ENCODE data around the gene LHX2. TPM values are rescaled to one million over a fixed set of nuclear protein-coding genes. Genes with fewer than 3 reads are reported as not detected.

LHX2 gene
- total RNA-seq, 1 donor from 2014 or later = not detected

DNA sequence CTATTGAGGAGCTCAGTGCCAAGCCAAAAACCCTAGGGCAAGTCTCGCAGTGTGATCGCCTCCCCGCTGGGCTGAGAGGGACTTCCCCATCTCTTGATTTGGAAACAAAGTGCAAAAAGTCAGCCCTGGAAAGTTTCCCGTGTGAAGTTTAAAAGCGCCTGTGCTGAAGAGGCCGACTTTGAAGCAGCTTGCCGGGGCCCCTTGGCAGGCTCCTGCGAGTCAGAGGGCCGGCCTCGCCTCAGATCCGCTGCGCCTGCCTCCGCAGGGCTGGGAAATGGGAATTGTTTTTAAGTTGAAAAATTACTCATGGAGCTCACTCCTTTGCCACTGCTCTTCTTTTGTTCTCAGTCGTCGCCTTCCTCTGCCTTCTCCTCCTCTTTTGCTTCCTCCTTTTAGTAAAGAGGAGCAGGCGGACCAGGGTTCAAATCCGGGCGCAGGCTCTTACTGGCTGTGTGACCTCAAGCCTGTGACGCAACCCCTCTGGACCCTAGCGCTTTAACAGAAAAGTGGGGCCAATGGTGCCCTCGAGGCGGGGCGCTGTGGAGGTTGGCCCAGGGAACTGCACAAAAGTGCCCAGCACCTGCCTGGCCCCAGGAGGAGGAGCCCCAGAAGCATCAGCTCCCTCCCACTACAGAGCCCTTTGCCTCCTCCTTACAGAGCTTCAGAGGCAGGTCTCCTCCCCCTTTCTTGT lies 14.7 kb upstream of the LHX2 start:
- peaks cover 27% of the 10 kb centered on the region for H3K4me1 Mint-ChIP-seq (ENCODE audit: unreplicated experiment)
- no peak for DNase-seq (ENCODE audit: extremely low spot score, unreplicated experiment)
- TF ChIP-seq, protein P1, sequence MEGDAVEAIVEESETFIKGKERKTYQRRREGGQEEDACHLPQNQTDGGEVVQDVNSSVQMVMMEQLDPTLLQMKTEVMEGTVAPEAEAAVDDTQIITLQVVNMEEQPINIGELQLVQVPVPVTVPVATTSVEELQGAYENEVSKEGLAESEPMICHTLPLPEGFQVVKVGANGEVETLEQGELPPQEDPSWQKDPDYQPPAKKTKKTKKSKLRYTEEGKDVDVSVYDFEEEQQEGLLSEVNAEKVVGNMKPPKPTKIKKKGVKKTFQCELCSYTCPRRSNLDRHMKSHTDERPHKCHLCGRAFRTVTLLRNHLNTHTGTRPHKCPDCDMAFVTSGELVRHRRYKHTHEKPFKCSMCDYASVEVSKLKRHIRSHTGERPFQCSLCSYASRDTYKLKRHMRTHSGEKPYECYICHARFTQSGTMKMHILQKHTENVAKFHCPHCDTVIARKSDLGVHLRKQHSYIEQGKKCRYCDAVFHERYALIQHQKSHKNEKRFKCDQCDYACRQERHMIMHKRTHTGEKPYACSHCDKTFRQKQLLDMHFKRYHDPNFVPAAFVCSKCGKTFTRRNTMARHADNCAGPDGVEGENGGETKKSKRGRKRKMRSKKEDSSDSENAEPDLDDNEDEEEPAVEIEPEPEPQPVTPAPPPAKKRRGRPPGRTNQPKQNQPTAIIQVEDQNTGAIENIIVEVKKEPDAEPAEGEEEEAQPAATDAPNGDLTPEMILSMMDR (IDR thresholded peaks at IDR 0.05) = no peak
- no peak overlapping the region for H3K27ac Mint-ChIP-seq (ENCODE audit: unreplicated experiment)
- no peaks in the 10 kb centered on the region for H3K9me3 Mint-ChIP-seq (ENCODE audit: unreplicated experiment)
- no peak overlapping the region for H3K4me3 Mint-ChIP-seq (ENCODE audit: unreplicated experiment)
- peaks cover 75% of the 10 kb centered on the region for H3K27me3 Mint-ChIP-seq (ENCODE audit: unreplicated experiment)
- H3K36me3 Mint-ChIP-seq (ENCODE audit: unreplicated experiment) = peaks cover 2% of the 10 kb centered on the region

DNA sequence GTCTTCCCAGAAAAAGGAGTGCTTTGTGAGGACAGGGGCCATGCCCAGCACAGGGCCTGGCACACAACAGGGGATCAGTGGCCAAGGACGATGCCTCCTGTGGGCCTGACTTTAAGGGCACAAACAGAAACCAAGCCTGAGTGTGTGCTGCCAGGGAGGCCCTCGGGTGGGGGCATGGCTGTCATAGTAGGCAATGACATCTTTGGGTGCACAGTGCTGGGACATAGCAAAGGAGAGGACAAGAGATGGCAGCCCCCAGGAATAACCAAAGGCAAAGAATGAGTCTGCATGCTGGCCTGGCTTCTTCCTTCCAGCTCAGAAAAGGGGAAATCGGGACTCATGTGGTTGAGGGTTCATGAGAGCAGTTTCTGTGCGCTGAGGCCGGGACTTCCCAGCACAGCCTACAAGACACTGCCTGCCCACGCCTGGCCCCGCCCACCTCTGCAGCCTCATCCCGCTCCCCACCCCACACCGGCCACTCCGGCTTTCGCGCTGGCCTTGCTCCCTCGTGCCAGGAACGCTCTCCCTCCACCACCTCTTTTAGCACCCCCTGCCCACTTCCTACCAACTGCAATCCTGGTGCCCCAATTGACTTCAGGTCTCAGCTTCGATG lies 13.8 kb upstream of the LHX2 start:
- no peak overlapping the region for H3K4me3 Mint-ChIP-seq (ENCODE audit: unreplicated experiment)
- TF ChIP-seq, protein P1 (IDR thresholded peaks at IDR 0.05) = no peak
- H3K27me3 Mint-ChIP-seq (ENCODE audit: unreplicated experiment) = peaks cover 84% of the 10 kb centered on the region
- no peak for DNase-seq (ENCODE audit: extremely low spot score, unreplicated experiment)
- peaks cover 27% of the 10 kb centered on the region for H3K4me1 Mint-ChIP-seq (ENCODE audit: unreplicated experiment)
- no peak overlapping the region for H3K27ac Mint-ChIP-seq (ENCODE audit: unreplicated experiment)
- peaks cover 2% of the 10 kb centered on the region for H3K36me3 Mint-ChIP-seq (ENCODE audit: unreplicated experiment)
- H3K9me3 Mint-ChIP-seq (ENCODE audit: unreplicated experiment) = no peaks in the 10 kb centered on the region

DNA sequence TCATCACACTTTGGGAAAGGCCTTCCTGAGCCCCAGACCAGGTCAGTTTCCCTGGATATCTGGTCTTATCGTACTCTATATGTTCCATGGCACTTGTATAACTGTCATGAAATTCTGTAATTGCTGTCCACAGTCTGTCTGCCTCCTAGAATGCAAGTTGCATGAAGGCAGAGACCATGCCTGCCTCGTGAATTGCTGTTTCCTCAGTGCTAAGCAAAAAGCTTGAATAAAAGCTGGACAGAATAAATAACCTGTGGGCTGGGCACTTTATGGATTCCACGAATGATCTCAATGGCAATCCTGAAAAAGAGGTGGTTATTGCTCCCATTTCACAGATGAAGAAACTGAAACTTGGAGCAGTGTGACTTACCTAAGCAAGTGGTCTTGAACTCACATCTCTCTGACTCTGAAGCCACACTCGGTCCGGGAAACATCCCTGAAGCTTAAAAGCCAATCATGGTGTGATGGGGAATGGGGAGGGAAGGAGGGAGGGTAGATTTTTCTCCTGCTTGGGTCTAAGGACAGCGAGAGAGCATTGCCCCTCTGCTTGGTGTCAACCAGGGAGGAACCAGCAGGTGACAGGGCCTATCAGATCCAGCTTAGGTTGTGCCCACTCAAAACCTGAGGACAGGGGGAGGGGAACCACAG lies 13.2 kb upstream of the LHX2 start:
- H3K4me1 Mint-ChIP-seq (ENCODE audit: unreplicated experiment) = peaks cover 27% of the 10 kb centered on the region
- H3K36me3 Mint-ChIP-seq (ENCODE audit: unreplicated experiment) = peaks cover 2% of the 10 kb centered on the region
- H3K4me3 Mint-ChIP-seq (ENCODE audit: unreplicated experiment) = no peak overlapping the region
- H3K9me3 Mint-ChIP-seq (ENCODE audit: unreplicated experiment) = no peaks in the 10 kb centered on the region
- DNase-seq (ENCODE audit: extremely low spot score, unreplicated experiment) = no peak
- no peak overlapping the region for H3K27ac Mint-ChIP-seq (ENCODE audit: unreplicated experiment)
- peaks cover 90% of the 10 kb centered on the region for H3K27me3 Mint-ChIP-seq (ENCODE audit: unreplicated experiment)
- TF ChIP-seq, protein P1 (IDR thresholded peaks at IDR 0.05) = no peak

DNA sequence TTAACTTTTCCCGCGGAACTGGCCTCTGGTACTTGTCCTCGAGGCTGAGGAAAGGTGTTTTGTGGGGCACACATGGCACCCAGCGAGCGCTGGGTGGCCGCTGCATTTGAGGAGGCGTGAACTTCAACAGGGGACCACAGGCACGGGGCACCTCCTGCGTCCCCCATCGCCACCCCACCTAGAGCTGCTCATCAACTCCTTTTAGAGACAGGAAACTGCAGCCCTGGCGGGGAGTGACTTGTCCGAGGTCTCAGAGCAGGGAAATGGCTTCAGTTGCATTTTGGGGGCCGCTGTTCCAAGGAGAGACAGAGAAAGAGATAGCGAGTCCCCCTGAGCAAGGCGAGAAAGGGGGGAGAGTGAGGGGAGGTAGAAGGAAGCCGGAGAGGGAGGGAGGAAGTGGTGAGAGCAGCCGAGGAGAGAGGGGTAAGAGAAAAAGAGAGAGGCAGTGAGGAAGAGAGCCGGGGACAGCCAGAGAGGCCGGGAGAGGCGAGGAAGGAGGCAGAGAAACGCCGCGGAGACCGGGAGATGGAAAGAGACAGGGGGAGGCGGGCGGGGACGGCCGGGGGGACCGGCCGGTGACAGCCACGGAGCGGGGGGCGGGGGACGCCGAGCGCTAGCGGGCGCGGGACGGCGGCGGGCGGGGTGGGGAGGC lies 12.5 kb upstream of the LHX2 start:
- no peaks in the 10 kb centered on the region for H3K9me3 Mint-ChIP-seq (ENCODE audit: unreplicated experiment)
- TF ChIP-seq, protein P1 (IDR thresholded peaks at IDR 0.05) = no peak
- peak overlapping the region; percentile 77 for H3K4me3 Mint-ChIP-seq (ENCODE audit: unreplicated experiment)
- H3K27me3 Mint-ChIP-seq (ENCODE audit: unreplicated experiment) = peaks cover 90% of the 10 kb centered on the region
- DNase-seq (ENCODE audit: extremely low spot score, unreplicated experiment) = no peak
- no peak overlapping the region for H3K27ac Mint-ChIP-seq (ENCODE audit: unreplicated experiment)
- peaks cover 2% of the 10 kb centered on the region for H3K36me3 Mint-ChIP-seq (ENCODE audit: unreplicated experiment)
- H3K4me1 Mint-ChIP-seq (ENCODE audit: unreplicated experiment) = peaks cover 27% of the 10 kb centered on the region

DNA sequence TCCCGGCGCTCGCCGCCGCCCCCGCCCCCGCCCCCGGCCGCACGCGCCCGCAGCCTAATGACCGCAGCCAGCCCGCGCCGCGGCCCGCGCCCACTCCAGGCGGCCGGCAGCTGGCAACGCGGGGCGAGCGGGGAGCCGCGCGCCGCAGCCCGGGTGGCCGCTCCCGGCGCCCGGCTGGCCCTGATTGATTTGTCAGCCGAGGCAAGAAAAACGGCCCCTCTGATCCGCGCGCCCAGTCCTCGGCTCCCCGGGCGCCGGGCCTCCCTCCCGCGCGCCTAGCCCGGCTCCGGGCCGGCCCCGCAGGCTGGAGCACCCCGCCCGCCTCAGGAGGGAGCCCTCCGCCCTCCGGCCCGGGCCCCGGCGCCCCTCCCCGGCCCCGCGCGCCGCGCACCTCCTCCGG lies 11.9 kb upstream of the LHX2 start:
- no peak overlapping the region for H3K4me3 Mint-ChIP-seq (ENCODE audit: unreplicated experiment)

More for the DNA sequence above, 11.9 kb upstream of the LHX2 start:
- TF ChIP-seq, protein P1 (IDR thresholded peaks at IDR 0.05) = no peak
- DNase-seq (ENCODE audit: extremely low spot score, unreplicated experiment) = no peak
- Mint-ChIP-seq H3K36me3 (ENCODE audit: unreplicated experiment) (peaks cover 2% of the 10 kb centered on the region), H3K27me3 (ENCODE audit: unreplicated experiment) (peaks cover 90% of the 10 kb centered on the region), H3K27ac (ENCODE audit: unreplicated experiment) (no peak overlapping the region), H3K9me3 (ENCODE audit: unreplicated experiment) (no peaks in the 10 kb centered on the region), H3K4me1 (ENCODE audit: unreplicated experiment) (peaks cover 27% of the 10 kb centered on the region)

Data from osteocyte (in vitro differentiated cells).